ENCODE measurements around the gene GDF15.
"Not testable (repeated sequence)": the region's sequence is repeated elsewhere in the genome, so short reads cannot be mapped to it uniquely, and the experiment has no call there.

Gene GDF15

DNA sequence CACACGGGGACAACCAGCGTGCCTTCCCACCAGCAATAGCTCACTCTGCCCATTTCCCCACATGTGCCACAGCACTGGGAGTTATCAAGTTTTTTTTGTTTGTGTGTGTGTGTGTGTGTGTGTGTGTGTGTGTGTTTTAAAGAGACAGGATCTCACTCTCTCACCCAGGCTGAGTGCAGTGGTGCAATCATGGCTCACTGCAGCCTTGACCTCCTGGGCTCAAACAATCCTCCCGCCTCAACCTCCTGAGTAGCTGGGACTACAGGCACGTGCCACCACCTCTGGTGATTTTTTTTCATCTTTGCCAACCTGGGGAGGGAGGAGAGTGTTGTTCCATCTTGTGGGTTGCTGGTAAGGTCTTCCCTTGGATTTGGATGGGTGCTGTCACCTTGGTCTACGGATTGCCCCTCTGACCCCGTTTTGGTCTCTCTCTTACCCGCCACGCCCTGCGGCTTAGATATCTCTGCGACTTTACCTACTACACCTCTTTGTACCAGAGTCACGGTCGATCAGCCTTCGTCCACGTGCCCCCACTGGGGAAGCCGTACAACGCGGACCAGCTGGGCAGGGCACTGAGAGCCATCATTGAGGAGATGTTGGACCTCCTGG is 22.9 kb upstream of the GDF15 start:
- in situ Hi-C loops (cut with MboI; ENCODE audit: low sequenced_read_pairs), result no loop called here

DNA sequence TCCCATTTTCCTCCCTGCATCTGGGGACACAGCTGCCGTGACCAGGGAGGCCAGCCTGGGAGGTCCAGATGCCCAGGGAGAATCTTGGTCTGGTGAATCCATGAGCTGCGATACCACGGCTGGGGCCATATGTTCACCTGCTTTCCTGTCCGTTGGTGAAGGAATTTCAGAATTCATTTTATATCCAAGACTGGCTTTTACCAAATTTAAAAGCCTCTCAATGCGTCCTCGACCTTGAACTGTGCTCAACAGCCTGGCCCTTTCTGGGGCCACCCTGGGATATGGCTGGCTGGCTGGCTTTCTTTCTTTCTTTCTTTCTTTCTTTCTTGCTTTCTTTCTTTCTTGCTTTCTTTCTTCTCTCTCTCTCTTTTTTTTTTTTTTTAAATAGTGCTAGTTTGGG is 22.2 kb upstream of the GDF15 start:
- in situ Hi-C loops (cut with MboI; ENCODE audit: low sequenced_read_pairs), result no loop called here

DNA sequence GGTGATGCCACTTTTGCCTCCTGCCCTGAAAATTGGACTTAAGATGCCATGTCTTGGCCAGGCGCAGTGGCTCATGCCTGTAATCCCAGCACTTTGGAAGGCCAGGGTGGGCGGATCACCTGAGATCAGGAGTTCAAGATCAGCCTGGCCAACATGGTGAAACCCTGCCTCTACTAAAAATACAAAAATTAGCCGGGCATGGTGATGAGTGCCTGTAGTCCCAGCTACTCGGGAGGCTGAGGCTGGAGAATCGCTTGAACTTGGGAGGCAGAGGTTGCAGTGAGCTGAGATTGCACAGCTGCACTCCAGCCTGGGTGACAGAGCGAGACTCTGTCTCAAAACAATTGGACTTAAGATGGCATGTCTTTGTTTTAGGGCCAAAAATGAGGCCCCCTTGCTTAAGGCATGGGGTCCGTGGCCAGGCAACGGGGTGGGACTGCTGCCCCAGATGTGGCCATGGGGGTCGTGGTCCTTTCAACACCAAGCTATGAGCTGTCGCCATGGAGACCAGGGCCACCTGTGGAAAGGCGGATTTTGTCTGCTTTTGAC is 21.6 kb upstream of the GDF15 start:
- in situ Hi-C loops (cut with MboI; ENCODE audit: low sequenced_read_pairs), result not testable (repeated sequence)

DNA sequence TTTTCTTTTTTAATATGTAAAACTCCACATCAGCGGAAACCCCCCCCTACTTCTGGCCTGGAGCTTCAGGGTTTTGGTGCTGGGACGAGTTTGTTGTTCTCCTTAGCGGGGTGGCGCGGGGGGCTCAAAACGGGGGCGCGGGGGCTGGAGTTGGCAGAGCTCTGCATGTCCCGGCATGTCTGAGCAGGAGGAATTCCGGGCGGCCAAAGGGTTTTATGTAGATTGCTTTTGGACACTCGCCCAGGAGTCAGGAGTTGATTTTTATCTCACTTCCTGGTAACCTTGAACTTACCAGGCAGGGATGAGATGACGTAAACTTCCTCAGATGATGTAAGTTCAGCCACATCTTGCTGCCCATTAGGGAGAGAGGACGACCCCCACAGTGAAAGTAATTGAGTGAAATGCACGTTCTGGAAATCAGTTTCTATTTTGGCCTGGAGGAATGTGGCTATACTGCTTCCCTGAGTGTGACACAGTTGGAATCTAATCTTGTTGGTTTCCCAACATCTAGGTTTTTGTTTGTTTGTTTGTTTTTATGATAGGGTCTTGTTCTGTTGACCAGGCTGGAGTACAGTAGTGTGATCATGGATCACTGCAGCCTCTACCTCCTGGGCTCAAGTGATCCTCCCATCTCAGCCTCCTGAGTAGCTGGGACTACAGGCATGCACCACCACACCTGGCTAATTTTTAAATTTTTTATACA is 21.0 kb upstream of the GDF15 start:
- in situ Hi-C loops (cut with MboI; ENCODE audit: low sequenced_read_pairs), result no loop called here

DNA sequence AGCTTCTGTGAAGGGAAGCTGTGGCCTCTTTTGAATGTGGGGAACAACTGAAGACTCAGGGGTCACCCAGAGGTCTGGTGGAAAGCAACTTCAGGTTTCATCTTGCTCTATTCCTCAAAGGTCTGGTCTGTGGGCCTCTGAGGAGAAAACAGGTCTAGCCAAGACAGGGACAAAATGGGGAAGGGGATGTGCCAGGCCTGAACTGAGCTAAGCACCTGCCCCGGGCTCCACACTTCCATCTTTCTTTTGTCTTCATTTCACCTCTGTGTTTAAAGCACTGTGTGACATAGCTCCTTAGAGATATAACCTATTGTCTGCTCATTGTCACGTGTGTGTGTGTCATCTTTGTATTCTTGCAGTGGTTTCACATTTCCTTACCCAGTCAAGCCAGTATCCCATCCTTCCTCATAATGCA is 19.9 kb upstream of the GDF15 start:
- in situ Hi-C loops (cut with MboI; ENCODE audit: low sequenced_read_pairs), result no loop called here

DNA sequence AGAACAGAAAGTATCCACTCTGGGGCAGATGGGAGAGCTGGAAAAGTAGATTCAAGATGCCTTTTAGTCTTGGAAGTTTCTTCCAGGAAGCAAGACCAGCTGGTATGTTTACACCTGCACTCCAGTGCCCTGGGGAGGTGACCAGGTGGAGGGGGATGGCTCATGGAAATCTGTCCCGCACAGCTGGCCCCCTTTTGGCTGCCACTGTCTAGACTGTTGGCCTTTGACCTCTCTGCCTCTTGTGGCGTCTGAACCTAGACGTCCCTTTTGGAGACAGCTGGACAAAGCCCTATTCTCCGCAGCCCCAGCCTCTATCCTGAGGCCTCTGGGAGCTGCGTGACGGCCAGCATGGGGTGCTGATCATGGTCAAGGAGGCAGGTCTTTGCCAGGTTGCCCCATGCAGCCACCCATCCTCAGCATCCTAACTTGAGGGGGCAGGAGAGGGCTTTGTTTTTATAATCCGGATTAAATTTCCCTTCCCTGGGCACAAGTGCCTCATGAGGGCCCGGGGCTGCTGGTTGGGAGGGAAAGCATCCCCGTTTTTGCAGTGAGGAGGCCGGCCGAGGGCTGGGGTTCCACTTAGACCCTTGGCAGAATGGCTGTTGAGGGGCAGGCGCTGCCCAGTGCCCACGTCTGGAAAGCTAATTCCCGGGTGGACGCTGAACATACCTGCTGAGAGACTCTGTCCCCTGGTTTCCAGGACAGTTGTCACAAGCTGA is 17.3 kb upstream of the GDF15 start:
- in situ Hi-C loops (cut with MboI; ENCODE audit: low sequenced_read_pairs), result no loop called here

DNA sequence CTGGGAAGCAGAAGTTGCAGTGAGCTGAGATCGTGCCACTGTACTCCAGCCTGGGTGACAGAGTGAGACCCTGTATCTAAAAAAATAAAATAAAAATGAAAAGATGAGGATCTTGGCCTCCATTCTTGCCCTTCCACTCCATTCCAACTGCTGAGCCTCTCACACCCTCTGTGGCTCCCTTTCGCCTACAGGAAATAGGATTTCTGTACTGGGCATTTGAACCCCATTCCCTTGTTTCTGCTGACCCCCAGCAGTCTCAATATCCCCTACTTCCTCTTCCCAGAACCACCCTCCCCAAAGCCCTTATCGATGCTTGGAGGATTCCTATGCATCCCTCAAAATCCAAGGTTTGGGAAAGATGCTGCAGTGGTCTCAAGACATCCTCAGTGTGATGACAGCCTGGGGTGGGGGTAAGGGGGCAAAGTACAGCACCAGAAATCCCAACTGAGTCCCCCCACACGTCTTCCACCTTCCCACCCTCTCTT is 12.5 kb upstream of the GDF15 start:
- in situ Hi-C loops (cut with MboI; ENCODE audit: low sequenced_read_pairs), result no loop called here

DNA sequence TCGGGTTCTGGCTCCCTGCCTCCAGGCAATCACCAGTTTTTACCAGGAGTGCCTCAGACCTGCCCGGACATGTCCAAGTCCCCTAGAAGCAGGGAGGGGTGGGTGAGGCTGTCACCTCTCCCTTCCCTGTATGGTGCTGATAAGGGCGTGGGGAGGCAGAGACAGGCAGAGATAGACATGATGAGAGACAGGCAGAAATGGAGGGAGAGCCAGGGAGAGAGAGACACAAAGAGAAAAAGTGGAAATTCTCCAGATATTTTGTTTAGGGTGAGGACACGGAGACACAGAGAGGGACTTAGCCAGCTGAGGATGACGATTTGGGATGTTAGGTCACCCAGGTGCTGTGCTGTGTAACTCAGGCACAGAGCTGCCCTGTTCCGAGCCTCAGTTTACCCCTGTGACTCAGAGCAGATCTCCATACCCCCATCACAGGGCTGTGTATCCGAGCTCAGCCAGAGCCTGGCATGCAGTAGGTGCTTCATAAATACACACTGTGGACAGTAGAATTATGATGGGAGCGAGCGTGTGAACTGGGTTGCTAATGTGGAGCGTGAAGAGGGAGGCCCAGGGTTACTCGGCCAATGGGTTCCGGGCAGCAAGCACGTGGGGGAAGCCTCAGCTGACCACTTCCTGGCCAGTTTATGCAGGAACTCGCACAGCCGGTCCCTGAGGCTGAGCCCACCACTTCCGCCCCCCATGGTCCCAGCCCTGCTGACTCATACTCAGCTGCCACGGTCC is 11.9 kb upstream of the GDF15 start:
- in situ Hi-C loops (cut with MboI; ENCODE audit: low sequenced_read_pairs), result no loop called here

DNA sequence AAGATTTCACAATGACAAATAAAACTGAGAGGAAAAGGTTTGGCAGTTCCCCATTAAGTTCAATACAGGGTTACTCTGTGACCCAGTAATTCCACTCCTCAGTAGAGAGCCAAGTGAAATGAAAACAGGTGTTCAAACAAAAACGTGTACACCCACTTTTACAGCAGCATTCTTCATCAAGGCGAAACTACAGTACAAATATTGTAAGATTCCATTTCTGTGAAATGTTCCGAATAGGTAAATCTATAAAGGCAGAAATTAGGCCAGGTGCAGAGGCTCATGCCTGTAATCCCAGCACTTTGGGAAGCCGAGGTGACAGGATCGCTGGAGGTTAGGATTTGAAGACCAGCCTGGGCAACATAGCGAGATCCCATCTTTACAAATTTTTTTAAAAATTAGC is 8.9 kb upstream of the GDF15 start:
- in situ Hi-C loops (cut with MboI; ENCODE audit: low sequenced_read_pairs), result no loop called here

DNA sequence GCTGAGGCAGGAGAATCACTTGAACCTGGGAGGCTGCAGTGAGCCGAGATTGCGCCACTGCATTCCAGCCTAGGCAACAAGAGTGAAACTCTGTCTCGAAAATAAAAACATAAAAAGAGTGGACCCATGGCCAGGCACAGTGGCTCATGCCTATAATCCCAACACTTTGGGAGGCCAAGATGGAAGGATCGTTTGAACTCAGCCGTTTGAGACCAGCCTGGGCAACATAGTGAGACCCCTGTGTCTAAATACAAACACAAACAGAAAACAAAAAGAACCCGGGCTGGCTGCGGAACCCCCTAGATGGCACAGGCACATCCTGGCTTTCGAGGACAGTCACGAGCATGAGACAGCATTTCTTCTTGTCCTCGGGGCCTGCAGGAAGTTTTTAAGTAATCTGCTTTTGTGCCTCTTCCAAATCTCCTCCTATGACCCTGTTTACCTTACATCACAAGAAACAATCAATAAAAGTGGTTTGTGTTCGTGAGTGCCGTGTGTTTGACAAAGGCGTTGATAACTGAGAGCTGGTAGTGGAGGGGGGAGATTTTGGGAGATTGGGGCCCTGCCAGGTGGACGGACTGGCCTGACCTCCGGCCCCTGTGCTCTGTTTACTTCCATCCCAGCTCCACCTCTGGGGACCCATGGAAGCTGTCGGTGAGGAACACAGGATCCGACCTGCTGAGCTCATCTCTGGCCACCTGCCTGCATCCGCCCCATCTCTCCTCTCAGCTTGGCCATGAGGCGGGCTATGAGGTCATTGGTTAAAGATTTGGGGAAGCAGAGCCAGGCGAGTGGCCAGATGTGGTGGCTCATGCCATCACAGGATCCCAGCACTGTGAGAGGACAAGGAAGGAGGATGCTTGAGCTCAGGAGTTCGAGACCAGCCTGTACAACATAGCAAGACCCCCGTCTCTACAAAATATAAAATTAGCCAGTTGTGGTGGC is 5.9 kb upstream of the GDF15 start:
- in situ Hi-C loops (cut with MboI; ENCODE audit: low sequenced_read_pairs), result no loop called here

DNA sequence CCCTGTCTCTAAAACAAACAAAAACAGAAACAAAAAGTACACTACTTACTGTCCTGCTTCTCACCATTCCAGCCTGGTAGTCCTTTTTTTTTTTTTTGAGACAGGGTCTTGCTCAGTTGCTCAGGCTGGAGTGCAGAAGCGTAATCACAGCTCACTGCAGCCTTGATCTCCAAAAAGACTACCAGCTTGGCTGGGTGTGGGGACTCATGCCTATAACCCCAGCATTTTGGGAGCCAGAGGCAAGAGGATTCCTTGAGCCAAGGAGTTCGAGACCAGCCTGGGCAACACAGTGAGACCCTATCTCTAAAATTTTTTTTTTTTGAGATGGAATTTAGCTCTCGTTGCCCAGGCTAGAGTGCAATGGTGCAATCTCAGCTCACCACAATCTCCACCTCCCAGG is 5.1 kb upstream of the GDF15 start:
- in situ Hi-C loops (cut with MboI; ENCODE audit: low sequenced_read_pairs), result no loop called here

DNA sequence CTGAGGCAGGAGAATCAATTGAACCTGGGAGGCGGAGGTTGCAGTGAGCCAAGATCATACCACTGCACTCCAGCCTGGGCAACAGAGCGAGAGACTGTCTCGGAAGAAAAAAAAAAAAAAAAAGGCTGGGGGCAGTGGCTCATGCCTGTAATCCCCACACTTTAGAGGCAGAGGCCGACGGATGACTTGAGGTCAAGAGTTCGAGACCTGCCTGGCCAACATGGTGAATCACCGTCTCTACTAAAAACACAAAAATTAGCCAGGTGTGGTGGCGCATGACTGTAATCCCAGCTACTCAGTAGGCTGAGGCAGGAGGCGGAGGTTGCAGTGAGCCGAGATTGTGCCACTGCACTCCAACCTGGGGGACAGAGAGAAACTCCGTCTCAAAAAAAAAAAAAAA is 2.3 kb upstream of the GDF15 start:
- in situ Hi-C loops (cut with MboI; ENCODE audit: low sequenced_read_pairs), result not testable (repeated sequence)

DNA sequence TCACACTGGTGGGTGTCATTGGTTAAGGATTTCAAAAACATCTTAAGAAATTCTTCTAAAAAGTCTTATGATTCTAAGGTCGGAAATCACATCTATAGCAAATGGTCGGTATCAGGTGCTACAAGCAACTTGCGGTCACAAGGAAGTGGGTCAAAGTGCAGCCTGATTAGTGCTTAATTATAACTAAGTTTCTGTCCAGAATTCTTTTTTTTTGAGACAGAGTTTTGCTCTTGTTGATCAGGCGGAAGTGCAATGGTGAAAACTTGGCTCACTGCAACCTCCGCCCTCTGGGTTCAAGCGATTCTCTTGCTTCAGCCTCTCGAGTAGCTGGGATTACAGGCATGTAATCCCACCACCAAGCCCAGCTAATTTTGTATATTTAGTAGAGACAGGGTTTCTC is 1.2 kb upstream of the GDF15 start:
- in situ Hi-C loops (cut with MboI; ENCODE audit: low sequenced_read_pairs), result no loop called here

DNA sequence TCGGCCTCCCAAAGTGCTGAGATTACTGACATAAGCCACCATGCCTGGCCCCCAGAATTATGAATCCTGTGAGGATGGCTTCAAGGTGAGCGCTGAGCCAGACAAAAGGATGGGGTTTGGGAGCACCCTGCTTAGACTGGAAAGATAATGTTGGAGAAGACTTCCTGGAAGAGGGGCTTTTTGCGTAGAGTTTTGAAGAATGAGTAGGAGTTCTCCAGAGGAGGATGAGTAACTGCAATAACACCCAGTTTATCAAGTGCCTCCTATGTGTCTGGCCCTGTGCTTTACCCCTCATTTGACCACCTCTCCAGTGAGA is 641 bp upstream of the GDF15 start:
- in situ Hi-C loops (cut with MboI; ENCODE audit: low sequenced_read_pairs), result no loop called here

DNA sequence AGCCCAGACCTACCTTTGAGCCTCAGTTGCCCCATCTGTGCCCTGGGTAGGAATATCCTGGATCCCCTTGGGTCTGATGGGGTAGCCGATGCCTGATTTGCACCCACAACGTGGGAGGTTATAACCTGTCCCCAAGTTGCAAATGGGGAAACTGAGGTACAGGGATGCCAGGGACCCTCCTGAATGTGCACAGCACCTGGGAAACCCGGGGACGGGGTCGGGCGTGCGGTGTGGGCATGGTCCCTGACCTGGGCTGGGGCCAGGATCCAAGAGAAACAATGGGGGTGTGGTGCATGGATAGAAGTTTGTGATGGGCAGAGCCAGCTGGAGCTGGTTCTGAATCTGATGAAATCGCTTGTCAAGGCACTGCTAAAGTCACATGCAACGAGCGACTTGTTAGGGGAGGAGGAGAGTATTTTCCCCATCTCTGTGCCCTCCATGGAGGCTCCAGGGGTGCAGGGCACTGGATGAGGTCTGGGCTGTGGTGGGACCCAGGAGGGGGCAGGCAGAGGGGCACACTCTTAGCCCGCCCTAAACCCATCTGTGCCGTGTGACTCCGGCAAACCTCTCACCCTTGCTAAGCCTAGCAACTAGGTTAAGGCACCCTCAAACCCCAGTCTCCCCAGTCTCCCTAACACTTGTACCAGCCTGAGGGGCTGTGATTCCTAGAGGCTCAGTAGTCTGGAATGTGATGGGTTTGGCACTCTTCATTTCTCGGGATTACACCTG is 749 bp downstream of the GDF15 start:
- in situ Hi-C loops (cut with MboI; ENCODE audit: low sequenced_read_pairs), result no loop called here

DNA sequence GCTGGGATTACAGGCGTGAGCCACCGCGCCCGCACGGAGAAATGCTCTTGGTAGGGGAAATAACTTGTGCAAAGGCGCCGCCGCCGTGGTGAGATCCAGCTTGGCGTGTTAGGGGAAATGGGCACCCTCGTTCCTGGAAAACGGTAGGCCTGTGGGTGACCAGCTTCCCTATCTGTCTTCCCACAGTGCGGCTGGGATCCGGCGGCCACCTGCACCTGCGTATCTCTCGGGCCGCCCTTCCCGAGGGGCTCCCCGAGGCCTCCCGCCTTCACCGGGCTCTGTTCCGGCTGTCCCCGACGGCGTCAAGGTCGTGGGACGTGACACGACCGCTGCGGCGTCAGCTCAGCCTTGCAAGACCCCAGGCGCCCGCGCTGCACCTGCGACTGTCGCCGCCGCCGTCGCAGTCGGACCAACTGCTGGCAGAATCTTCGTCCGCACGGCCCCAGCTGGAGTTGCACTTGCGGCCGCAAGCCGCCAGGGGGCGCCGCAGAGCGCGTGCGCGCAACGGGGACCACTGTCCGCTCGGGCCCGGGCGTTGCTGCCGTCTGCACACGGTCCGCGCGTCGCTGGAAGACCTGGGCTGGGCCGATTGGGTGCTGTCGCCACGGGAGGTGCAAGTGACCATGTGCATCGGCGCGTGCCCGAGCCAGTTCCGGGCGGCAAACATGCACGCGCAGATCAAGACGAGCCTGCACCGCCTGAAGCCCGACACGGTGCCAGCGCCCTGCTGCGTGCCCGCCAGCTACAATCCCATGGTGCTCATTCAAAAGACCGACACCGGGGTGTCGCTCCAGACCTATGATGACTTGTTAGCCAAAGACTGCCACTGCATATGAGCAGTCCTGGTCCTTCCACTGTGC is 2.4 kb downstream of the GDF15 start:
- in situ Hi-C loops (cut with MboI; ENCODE audit: low sequenced_read_pairs), result no loop called here

DNA sequence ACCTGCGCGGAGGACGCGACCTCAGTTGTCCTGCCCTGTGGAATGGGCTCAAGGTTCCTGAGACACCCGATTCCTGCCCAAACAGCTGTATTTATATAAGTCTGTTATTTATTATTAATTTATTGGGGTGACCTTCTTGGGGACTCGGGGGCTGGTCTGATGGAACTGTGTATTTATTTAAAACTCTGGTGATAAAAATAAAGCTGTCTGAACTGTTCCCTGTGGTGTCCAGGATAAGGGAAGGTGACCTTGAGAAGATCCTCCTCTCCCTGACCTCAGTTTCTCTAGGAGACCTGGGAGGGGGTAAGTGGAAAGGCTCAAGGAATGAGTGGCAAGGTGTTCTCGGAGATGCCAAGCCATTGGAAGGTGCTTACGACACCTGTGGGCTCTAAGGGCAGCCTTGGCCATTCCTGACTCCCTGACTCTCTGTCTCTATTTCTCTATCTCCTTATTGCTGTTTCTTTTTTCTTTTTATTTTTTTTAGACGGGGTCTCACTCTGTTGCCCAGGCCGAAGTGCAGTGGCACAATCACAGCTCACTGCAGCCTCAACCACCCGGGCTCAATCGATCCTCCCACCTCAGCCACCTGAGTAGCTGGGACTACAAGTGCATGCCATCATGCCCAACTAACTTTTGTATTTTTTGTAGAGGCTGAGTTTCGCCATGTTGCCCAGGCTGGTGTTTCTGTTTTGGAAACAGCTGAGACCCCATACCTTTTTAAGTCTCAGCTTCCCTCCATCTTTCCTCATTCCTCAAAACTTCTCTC is 3.2 kb downstream of the GDF15 start:
- in situ Hi-C loops (cut with MboI; ENCODE audit: low sequenced_read_pairs), result no loop called here

DNA sequence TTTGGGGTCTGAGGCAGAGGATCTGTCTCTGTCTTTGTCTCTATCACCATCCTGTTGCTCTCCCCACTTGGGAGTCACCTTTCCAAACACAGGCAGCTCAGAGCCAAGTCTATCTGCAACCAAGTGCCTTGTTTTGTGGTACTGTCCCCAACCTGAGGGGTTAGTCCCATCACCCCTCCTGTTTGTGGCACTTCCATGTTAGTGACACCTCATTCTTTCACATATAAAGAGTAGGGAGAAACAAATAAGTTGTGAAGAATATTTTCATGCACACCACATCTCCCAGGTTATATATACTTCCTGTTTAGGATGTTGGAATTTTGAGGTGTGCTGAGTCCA is 3.7 kb downstream of the GDF15 start:
- in situ Hi-C loops (cut with MboI; ENCODE audit: low sequenced_read_pairs), result no loop called here

Data from HL-60/S4 treated with phorbol 12-myristate 13-acetate at 8.2 ng/mL for 4 days and 3 days (cell line).